SK-N-SH (cell line): ENCODE data around the gene CRB2.

Experiments used
- CTCF ChIP-seq: fragments of 200-600 bp; sonication (generic); IDR thresholded peaks from 2 replicates; pipeline ENCODE4 v1.6.1; 2017; ENCODE audit warnings: antibody characterized with exemption, mild to moderate bottlenecking, moderate library complexity
- FOSL2 ChIP-seq: IDR thresholded peaks from 2 replicates; pipeline ENCODE4 v1.4.0; 2012; ENCODE audit warnings: low read depth, mild to moderate bottlenecking, moderate library complexity, borderline replicate concordance
- MXI1 ChIP-seq: IDR thresholded peaks from 2 replicates; pipeline ENCODE4 v1.6.1; 2012; ENCODE audit warnings: mild to moderate bottlenecking, low read depth, low read length, improper control_type of control experiment
- SIN3A ChIP-seq: IDR thresholded peaks from 2 replicates; pipeline ENCODE4 v1.6.1; 2012; ENCODE audit warnings: low read depth, mild to moderate bottlenecking, low read length, moderate library complexity, borderline replicate concordance
- USF2 ChIP-seq: fragments of 150-350 bp; IDR thresholded peaks from 2 replicates; pipeline ENCODE4 v1.6.1; 2017; ENCODE audit warnings: antibody characterized with exemption, low read length, low read depth, borderline replicate concordance
- TF ChIP-seq, protein P1 (sequence below): IDR thresholded peaks from 2 replicates; pipeline ENCODE4 v1.6.1; 2012; ENCODE audit warnings: mild to moderate bottlenecking, low read depth, low read length, moderate library complexity

- TF ChIP-seq, protein P1, sequence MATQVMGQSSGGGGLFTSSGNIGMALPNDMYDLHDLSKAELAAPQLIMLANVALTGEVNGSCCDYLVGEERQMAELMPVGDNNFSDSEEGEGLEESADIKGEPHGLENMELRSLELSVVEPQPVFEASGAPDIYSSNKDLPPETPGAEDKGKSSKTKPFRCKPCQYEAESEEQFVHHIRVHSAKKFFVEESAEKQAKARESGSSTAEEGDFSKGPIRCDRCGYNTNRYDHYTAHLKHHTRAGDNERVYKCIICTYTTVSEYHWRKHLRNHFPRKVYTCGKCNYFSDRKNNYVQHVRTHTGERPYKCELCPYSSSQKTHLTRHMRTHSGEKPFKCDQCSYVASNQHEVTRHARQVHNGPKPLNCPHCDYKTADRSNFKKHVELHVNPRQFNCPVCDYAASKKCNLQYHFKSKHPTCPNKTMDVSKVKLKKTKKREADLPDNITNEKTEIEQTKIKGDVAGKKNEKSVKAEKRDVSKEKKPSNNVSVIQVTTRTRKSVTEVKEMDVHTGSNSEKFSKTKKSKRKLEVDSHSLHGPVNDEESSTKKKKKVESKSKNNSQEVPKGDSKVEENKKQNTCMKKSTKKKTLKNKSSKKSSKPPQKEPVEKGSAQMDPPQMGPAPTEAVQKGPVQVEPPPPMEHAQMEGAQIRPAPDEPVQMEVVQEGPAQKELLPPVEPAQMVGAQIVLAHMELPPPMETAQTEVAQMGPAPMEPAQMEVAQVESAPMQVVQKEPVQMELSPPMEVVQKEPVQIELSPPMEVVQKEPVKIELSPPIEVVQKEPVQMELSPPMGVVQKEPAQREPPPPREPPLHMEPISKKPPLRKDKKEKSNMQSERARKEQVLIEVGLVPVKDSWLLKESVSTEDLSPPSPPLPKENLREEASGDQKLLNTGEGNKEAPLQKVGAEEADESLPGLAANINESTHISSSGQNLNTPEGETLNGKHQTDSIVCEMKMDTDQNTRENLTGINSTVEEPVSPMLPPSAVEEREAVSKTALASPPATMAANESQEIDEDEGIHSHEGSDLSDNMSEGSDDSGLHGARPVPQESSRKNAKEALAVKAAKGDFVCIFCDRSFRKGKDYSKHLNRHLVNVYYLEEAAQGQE: no peak
- TF ChIP-seq CTCF: no peak
- TF ChIP-seq MXI1: no peak
- TF ChIP-seq SIN3A: no peak
- TF ChIP-seq USF2: no peak
- TF ChIP-seq FOSL2: no peak
Observed at GRCh38 chr9:123361731-123362510, 5.9 kb downstream of the CRB2 start.
